ENCODE measurements around the gene MYBPC3. TPM values are rescaled to one million over a fixed set of nuclear protein-coding genes. Genes with fewer than 3 reads are reported as not detected.

MYBPC3 gene
- total RNA-seq, 1 experiment from 2014 or later: not detected

GRCh38 chr11:47345890-47346563 is 6.5 kb downstream of the MYBPC3 start:
- Mint-ChIP-seq H3K27me3 (ENCODE audit: unreplicated experiment) (peaks cover 77% of the 10 kb centered on the region), H3K4me3 (ENCODE audit: low read depth, unreplicated experiment) (no peak overlapping the region), H3K36me3 (ENCODE audit: insufficient read depth, unreplicated experiment) (peaks cover 4% of the 10 kb centered on the region), H3K9me3 (ENCODE audit: low read depth, unreplicated experiment) (no peaks in the 10 kb centered on the region), H3K27ac (ENCODE audit: unreplicated experiment) (no peak overlapping the region), H3K4me1 (ENCODE audit: low read depth, unreplicated experiment) (no peaks in the 10 kb centered on the region)
- CTCF ChIA-PET: no interaction called here
- intact Hi-C loops (cut with micrococcal nuclease; ENCODE audit: unreplicated experiment): loop anchor here (5.0 kb wide), 1 partner anchor 74 kb away; the partner anchor contains the start of gene MADD
- TF ChIP-seq, protein P1, sequence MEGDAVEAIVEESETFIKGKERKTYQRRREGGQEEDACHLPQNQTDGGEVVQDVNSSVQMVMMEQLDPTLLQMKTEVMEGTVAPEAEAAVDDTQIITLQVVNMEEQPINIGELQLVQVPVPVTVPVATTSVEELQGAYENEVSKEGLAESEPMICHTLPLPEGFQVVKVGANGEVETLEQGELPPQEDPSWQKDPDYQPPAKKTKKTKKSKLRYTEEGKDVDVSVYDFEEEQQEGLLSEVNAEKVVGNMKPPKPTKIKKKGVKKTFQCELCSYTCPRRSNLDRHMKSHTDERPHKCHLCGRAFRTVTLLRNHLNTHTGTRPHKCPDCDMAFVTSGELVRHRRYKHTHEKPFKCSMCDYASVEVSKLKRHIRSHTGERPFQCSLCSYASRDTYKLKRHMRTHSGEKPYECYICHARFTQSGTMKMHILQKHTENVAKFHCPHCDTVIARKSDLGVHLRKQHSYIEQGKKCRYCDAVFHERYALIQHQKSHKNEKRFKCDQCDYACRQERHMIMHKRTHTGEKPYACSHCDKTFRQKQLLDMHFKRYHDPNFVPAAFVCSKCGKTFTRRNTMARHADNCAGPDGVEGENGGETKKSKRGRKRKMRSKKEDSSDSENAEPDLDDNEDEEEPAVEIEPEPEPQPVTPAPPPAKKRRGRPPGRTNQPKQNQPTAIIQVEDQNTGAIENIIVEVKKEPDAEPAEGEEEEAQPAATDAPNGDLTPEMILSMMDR (IDR thresholded peaks at IDR 0.05; ENCODE audit: unreplicated experiment): no peak
- BruUV-seq (replicated peaks): no TSS peak
- no peak for DNase-seq

DNA sequence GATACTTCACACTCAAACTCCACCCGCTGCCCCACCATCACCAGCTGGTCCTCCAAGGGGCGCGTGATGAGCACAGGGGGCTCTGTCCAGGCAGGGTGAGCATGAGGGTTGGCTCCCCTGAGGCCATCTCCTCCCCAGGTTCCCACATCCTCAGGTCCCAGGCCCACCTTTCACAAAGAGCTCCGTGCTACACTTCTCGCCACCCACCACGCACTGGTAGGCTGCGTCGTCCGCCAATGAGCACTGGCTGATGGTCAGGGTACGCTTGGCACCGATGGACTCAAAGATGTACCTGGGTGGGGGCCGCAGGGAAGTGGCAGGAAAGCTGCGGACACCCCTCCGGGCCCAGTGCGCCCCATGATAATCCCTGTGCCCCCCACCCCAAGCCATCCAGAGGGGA is 9.6 kb downstream of the MYBPC3 start:
- no TSS peak for BruUV-seq (replicated peaks)
- Mint-ChIP-seq H3K27me3 (ENCODE audit: unreplicated experiment) (peaks cover 81% of the 10 kb centered on the region), H3K9me3 (ENCODE audit: low read depth, unreplicated experiment) (no peaks in the 10 kb centered on the region), H3K4me3 (ENCODE audit: low read depth, unreplicated experiment) (no peak overlapping the region), H3K36me3 (ENCODE audit: insufficient read depth, unreplicated experiment) (peaks cover 4% of the 10 kb centered on the region), H3K27ac (ENCODE audit: unreplicated experiment) (no peak overlapping the region), H3K4me1 (ENCODE audit: low read depth, unreplicated experiment) (no peaks in the 10 kb centered on the region)
- intact Hi-C loops (cut with micrococcal nuclease; ENCODE audit: unreplicated experiment): no loop called here
- CTCF ChIA-PET: no interaction called here
- TF ChIP-seq, protein P1 (IDR thresholded peaks at IDR 0.05; ENCODE audit: unreplicated experiment): no peak
- DNase-seq: no peak

GRCh38 chr11:47342036-47342803 is 10.3 kb downstream of the MYBPC3 start:
- no TSS peak for BruUV-seq (replicated peaks)
- no peak overlapping the region for H3K27ac Mint-ChIP-seq (ENCODE audit: unreplicated experiment)
- CTCF ChIA-PET: no interaction called here

DNA sequence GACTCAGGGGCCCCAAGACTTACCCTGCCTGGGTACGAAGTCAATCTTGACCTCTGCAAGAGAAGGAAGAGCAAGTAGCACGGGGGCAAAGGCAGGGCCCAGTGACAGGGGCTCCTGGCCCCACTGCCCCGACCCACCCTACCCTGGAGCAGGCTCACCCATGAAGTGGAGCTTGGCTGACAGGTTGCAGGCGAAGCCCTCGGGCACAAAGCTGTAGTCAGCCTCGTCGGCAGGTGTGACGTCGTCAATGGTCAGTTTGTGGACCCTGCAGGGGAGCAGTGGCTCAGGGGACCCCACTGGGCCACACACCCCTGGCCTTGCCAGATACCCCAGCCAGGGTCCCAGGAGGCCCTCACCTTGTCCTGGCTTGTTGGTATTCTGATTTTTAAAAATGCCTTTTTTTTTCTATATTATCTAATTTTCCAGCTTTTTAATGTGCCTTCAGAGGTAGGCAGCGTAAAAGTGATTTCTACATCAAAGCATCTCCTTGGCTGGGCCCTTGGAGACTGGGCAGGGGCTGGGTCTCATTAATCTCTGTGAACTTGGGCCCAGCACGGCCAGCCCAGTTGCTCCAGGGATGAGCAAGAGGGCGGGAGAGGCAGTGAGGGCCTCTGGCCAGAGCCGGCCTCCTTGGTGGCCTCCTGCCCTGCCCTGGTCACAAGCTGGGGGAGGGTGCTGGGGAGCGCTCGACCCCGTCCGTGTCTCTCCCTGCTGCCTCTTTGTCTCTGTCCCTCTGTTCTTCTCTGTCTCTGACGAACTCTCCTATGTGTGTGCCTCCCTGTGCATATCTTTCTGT is 11.3 kb downstream of the MYBPC3 start:
- BruUV-seq (replicated peaks): no TSS peak
- TF ChIP-seq, protein P1 (IDR thresholded peaks at IDR 0.05; ENCODE audit: unreplicated experiment): no peak
- no peak for DNase-seq
- peaks cover 4% of the 10 kb centered on the region for H3K36me3 Mint-ChIP-seq (ENCODE audit: insufficient read depth, unreplicated experiment)
- no peaks in the 10 kb centered on the region for H3K4me1 Mint-ChIP-seq (ENCODE audit: low read depth, unreplicated experiment)
- CTCF ChIA-PET: interaction anchor here (0.6 kb wide), 2 partner anchors 77 to 166 kb away, joined by 4 to 5 read pairs; no protein-coding TSS in a partner anchor
- no peaks in the 10 kb centered on the region for H3K9me3 Mint-ChIP-seq (ENCODE audit: low read depth, unreplicated experiment)
- no peak overlapping the region for H3K27ac Mint-ChIP-seq (ENCODE audit: unreplicated experiment)
- H3K27me3 Mint-ChIP-seq (ENCODE audit: unreplicated experiment): peaks cover 74% of the 10 kb centered on the region
- H3K4me3 Mint-ChIP-seq (ENCODE audit: low read depth, unreplicated experiment): no peak overlapping the region
- intact Hi-C loops (cut with micrococcal nuclease; ENCODE audit: unreplicated experiment): no loop called here

More at GRCh38 chr11:47342036-47342803, 10.3 kb downstream of the MYBPC3 start:
- H3K36me3 Mint-ChIP-seq (ENCODE audit: insufficient read depth, unreplicated experiment): peaks cover 4% of the 10 kb centered on the region
- no peak overlapping the region for H3K4me3 Mint-ChIP-seq (ENCODE audit: low read depth, unreplicated experiment)
- intact Hi-C loops (cut with micrococcal nuclease; ENCODE audit: unreplicated experiment): no loop called here
- no peaks in the 10 kb centered on the region for H3K4me1 Mint-ChIP-seq (ENCODE audit: low read depth, unreplicated experiment)
- TF ChIP-seq, protein P1 (IDR thresholded peaks at IDR 0.05; ENCODE audit: unreplicated experiment): no peak
- H3K27me3 Mint-ChIP-seq (ENCODE audit: unreplicated experiment): peaks cover 81% of the 10 kb centered on the region
- H3K9me3 Mint-ChIP-seq (ENCODE audit: low read depth, unreplicated experiment): no peaks in the 10 kb centered on the region
- DNase-seq: no peak

Measured in Calu3 (cell line).